BJ (cell line): ENCODE results near the gene GRM5. TPM values are rescaled to one million over a fixed set of nuclear protein-coding genes. Genes with fewer than 3 reads are reported as not detected.

Experiments
- CTCF ChIA-PET: fragments of 350-600 bp; formaldehyde crosslinking; extraction: SDS; loops from one replicate; lab custom pipeline; 2021; ENCODE audit warnings: antibody characterized with exemption, inconsistent platforms; lab: Yijun Ruan, JAX
- POLR2A ChIA-PET: fragments of 300-600 bp; sonication (Branson Sonifier 250); formaldehyde crosslinking; extraction: SDS; loops from one replicate; lab custom pipeline; 2021; ENCODE audit warnings: antibody characterized with exemption; lab: Charles Lee
- DNase-seq: peaks from one replicate; pipeline ENCODE4 v3.0.0-alpha.2; 2011; ENCODE audit warnings: low read depth
- H3K27me3 ChIP-seq: 2 replicates; pipeline ENCODE4 v1.6.0; 2011; ENCODE audit warnings: low read length; ENCODE audit not compliant: control insufficient read depth, insufficient read depth
- H3K36me3 ChIP-seq: 2 replicates; pipeline ENCODE4 v1.5.1; 2011; ENCODE audit warnings: low read length; ENCODE audit not compliant: control insufficient read depth, insufficient read depth
- H3K4me3 ChIP-seq: 2 replicates; pipeline ENCODE4 v1.5.1; 2011; ENCODE audit warnings: low read depth, mild to moderate bottlenecking, control low read depth, low read length
- CTCF ChIP-seq: IDR thresholded peaks from 2 replicates; pipeline ENCODE4 v1.5.1; 2011; ENCODE audit warnings: low read depth, mild to moderate bottlenecking, control low read depth, inconsistent platforms, low read length, moderate library complexity; ENCODE audit not compliant: insufficient read depth
- polyA plus RNA-seq: library from polyadenylated mRNA; depleted of rRNA; stranded (reverse); fragments of >200 nt; gene quantifications from 2 replicates; pipeline ENCODE4 v1.2.3, GENCODE V29; 2011

Gene GRM5
- polyA plus RNA-seq, 1 experiment = not detected

- Histone ChIP-seq H3K36me3 (no peaks in the 10 kb centered on the region), H3K4me3 (no peak overlapping the region), H3K27me3 (no peaks in the 10 kb centered on the region)
- ChIA-PET POLR2A (no interaction called here), CTCF (interaction anchor here (0.7 kb wide), 2 partner anchors 12 to 61 kb away, joined by 3 read pairs; no protein-coding TSS in a partner anchor)
- no peak for DNase-seq
- TF ChIP-seq CTCF = no peak
These were observed 448.6 kb downstream of the GRM5 start for GRCh38 chr11:88617226-88617625.

GRCh38 chr11:88604260-88604659, 461.5 kb downstream of the GRM5 start:
- POLR2A ChIA-PET = no interaction called here
- Histone ChIP-seq H3K36me3 (no peaks in the 10 kb centered on the region), H3K27me3 (no peaks in the 10 kb centered on the region), H3K4me3 (no peak overlapping the region)
- CTCF ChIA-PET = no interaction called here
- TF ChIP-seq CTCF = no peak
- peak; percentile 41 for DNase-seq

- DNase-seq = no peak
- ChIA-PET POLR2A (no interaction called here), CTCF (interaction anchor here (0.6 to 0.9 kb wide), 2 partner anchors 276 to 772 kb away, joined by 3 read pairs; no protein-coding TSS in a partner anchor)
- Histone ChIP-seq H3K36me3 (no peaks in the 10 kb centered on the region), H3K4me3 (no peak overlapping the region), H3K27me3 (no peaks in the 10 kb centered on the region)
- TF ChIP-seq CTCF = no peak
These were observed 462.5 kb downstream of the GRM5 start for GRCh38 chr11:88603091-88603867.

- Histone ChIP-seq H3K27me3 (no peaks in the 10 kb centered on the region), H3K4me3 (no peak overlapping the region), H3K36me3 (no peaks in the 10 kb centered on the region)
- POLR2A ChIA-PET = no interaction called here
- no peak for TF ChIP-seq CTCF
- CTCF ChIA-PET = interaction anchor here (1.6 kb wide), 1 partner anchor 31 kb away, joined by 3 read pairs; no protein-coding TSS in a partner anchor
- no peak for DNase-seq
These were observed 468.4 kb downstream of the GRM5 start for GRCh38 chr11:88597387-88597786.

- CTCF ChIA-PET = interaction anchor here (1.6 kb wide), 1 partner anchor 32 kb away, joined by 3 read pairs; no protein-coding TSS in a partner anchor
- no peak for TF ChIP-seq CTCF
- no peak for DNase-seq
- Histone ChIP-seq H3K4me3 (no peak overlapping the region), H3K36me3 (no peaks in the 10 kb centered on the region), H3K27me3 (no peaks in the 10 kb centered on the region)
- POLR2A ChIA-PET = no interaction called here
These were observed 469.0 kb downstream of the GRM5 start for GRCh38 chr11:88596786-88597185.
